SK-N-SH treated with all-trans-retinoic acid at 6 μM for 48 hours (cell line): ENCODE results near the gene ESRRA.

Experiments
- ATAC-seq: fragments of 200-7000 bp; cut with Tn5 transposase; 3 replicates; pipeline ENCODE4 v1.9.1; 2020; ENCODE audit warnings: mild to moderate bottlenecking, moderate library complexity
- ARNTL ChIP-seq: fragments of 450-650 bp; formaldehyde crosslinking; IDR thresholded peaks from 2 replicates; pipeline ENCODE4 v1.5.0; 2020; ENCODE audit warnings: low read depth, mild to moderate bottlenecking, moderate library complexity, borderline replicate concordance
- BACH2 ChIP-seq: fragments of 250-450 bp; sonication (Bioruptor Pico); IDR thresholded peaks from 2 replicates; pipeline ENCODE4 v1.9.0; 2021; ENCODE audit warnings: mild to moderate bottlenecking, borderline replicate concordance
- CREB5 ChIP-seq: fragments of 250-450 bp; sonication (Bioruptor Pico); IDR thresholded peaks from 2 replicates; pipeline ENCODE4 v1.5.1; 2020; ENCODE audit warnings: low read depth, mild to moderate bottlenecking, moderate library complexity
- CSDC2 ChIP-seq: fragments of 250-450 bp; sonication (Bioruptor Pico); IDR thresholded peaks from 2 replicates; pipeline ENCODE4 v1.5.0; 2020; ENCODE audit warnings: mild to moderate bottlenecking, moderate library complexity
- CSRNP3 ChIP-seq: fragments of 250-450 bp; sonication (Bioruptor Pico); IDR thresholded peaks from 2 replicates; pipeline ENCODE4 v1.5.1; 2021; ENCODE audit warnings: mild to moderate bottlenecking, moderate library complexity
- GLIS3 ChIP-seq: fragments of 250-450 bp; sonication (Bioruptor Pico); IDR thresholded peaks from 2 replicates; pipeline ENCODE4 v1.5.0; 2020; ENCODE audit warnings: mild to moderate bottlenecking, moderate library complexity
- ISL1 ChIP-seq: fragments of 250-450 bp; sonication (Bioruptor Pico); IDR thresholded peaks from 2 replicates; pipeline ENCODE4 v2.1.2; 2022; ENCODE audit warnings: mild to moderate bottlenecking, moderate library complexity
- OSR1 ChIP-seq: fragments of 250-450 bp; sonication (Bioruptor Pico); IDR thresholded peaks from 2 replicates; pipeline ENCODE4 v1.8.0; 2022; ENCODE audit warnings: moderate library complexity, mild to moderate bottlenecking, inconsistent platforms
- PPARA ChIP-seq: fragments of 250-450 bp; sonication (Bioruptor Pico); IDR thresholded peaks from 2 replicates; pipeline ENCODE4 v1.5.0; 2020; ENCODE audit warnings: mild to moderate bottlenecking, borderline replicate concordance
- RARB ChIP-seq: fragments of 250-450 bp; sonication (Bioruptor Pico); IDR thresholded peaks from 2 replicates; pipeline ENCODE4 v1.8.0; 2021; ENCODE audit warnings: mild to moderate bottlenecking, moderate library complexity
- SNAI2 ChIP-seq: fragments of 250-450 bp; sonication (Bioruptor Pico); IDR thresholded peaks from 2 replicates; pipeline ENCODE4 v1.5.0; 2020; ENCODE audit warnings: mild to moderate bottlenecking, moderate library complexity
- TCF4 ChIP-seq: fragments of 250-450 bp; sonication (Bioruptor Pico); IDR thresholded peaks from 2 replicates; pipeline ENCODE4 v1.8.0; 2021; ENCODE audit warnings: mild to moderate bottlenecking, moderate library complexity, borderline replicate concordance
- TOX ChIP-seq: fragments of 250-450 bp; sonication (Bioruptor Pico); IDR thresholded peaks from 2 replicates; pipeline ENCODE4 v1.8.0; 2021; ENCODE audit warnings: mild to moderate bottlenecking, moderate library complexity, borderline replicate concordance
- ZC3H10 ChIP-seq: fragments of 250-450 bp; sonication (Bioruptor Pico); IDR thresholded peaks from 2 replicates; pipeline ENCODE4 v1.5.1; 2021; ENCODE audit warnings: mild to moderate bottlenecking, moderate library complexity
- ZFP3 ChIP-seq: fragments of 250-450 bp; sonication (Bioruptor Pico); IDR thresholded peaks from 2 replicates; pipeline ENCODE4 v1.5.0; 2020; ENCODE audit warnings: mild to moderate bottlenecking, moderate library complexity
- ZFP30 ChIP-seq: fragments of 450-650 bp; formaldehyde crosslinking; IDR thresholded peaks from 2 replicates; pipeline ENCODE4 v1.5.0; 2022; ENCODE audit warnings: mild to moderate bottlenecking, moderate library complexity
- ZNF565 ChIP-seq: fragments of 450-650 bp; formaldehyde crosslinking; conservative IDR thresholded peaks from 2 replicates; pipeline ENCODE4 v1.5.0; 2020; ENCODE audit warnings: low read depth, mild to moderate bottlenecking, moderate library complexity
- ZNF70 ChIP-seq: fragments of 450-650 bp; formaldehyde crosslinking; IDR thresholded peaks from 2 replicates; pipeline ENCODE4 v1.5.0; 2020; ENCODE audit warnings: mild to moderate bottlenecking, moderate library complexity
- ZNF8 ChIP-seq: fragments of 450-650 bp; formaldehyde crosslinking; IDR thresholded peaks from 2 replicates; pipeline ENCODE4 v1.5.0; 2020; ENCODE audit warnings: mild to moderate bottlenecking, moderate library complexity
- TF ChIP-seq, protein P1 (sequence below): fragments of 250-450 bp; sonication (Bioruptor Pico); IDR thresholded peaks from 2 replicates; pipeline ENCODE4 v1.5.0; 2020; ENCODE audit warnings: mild to moderate bottlenecking, moderate library complexity
- TF ChIP-seq, protein P2 (sequence below): fragments of 250-450 bp; sonication (Bioruptor Pico); IDR thresholded peaks from 2 replicates; pipeline ENCODE4 v1.8.0; 2020; ENCODE audit warnings: mild to moderate bottlenecking, moderate library complexity, borderline replicate concordance
- TF ChIP-seq, protein P3 (sequence below): fragments of 250-450 bp; sonication (Bioruptor Pico); IDR thresholded peaks from 2 replicates; pipeline ENCODE4 v1.8.0; 2021; ENCODE audit warnings: low read depth, mild to moderate bottlenecking, moderate library complexity, borderline replicate concordance

ESRRA gene

GRCh38 chr11:64327375-64327774 lies 22.1 kb downstream of the ESRRA start:
- no peak for ATAC-seq
- TF ChIP-seq ARNTL (CRISPR knock-in tag) (no peak), SNAI2 (no peak)
- TF ChIP-seq, all 23 proteins: peak for 0

- ATAC-seq = no peak
- no peak for TF ChIP-seq ZC3H10
- TF ChIP-seq, protein P1, sequence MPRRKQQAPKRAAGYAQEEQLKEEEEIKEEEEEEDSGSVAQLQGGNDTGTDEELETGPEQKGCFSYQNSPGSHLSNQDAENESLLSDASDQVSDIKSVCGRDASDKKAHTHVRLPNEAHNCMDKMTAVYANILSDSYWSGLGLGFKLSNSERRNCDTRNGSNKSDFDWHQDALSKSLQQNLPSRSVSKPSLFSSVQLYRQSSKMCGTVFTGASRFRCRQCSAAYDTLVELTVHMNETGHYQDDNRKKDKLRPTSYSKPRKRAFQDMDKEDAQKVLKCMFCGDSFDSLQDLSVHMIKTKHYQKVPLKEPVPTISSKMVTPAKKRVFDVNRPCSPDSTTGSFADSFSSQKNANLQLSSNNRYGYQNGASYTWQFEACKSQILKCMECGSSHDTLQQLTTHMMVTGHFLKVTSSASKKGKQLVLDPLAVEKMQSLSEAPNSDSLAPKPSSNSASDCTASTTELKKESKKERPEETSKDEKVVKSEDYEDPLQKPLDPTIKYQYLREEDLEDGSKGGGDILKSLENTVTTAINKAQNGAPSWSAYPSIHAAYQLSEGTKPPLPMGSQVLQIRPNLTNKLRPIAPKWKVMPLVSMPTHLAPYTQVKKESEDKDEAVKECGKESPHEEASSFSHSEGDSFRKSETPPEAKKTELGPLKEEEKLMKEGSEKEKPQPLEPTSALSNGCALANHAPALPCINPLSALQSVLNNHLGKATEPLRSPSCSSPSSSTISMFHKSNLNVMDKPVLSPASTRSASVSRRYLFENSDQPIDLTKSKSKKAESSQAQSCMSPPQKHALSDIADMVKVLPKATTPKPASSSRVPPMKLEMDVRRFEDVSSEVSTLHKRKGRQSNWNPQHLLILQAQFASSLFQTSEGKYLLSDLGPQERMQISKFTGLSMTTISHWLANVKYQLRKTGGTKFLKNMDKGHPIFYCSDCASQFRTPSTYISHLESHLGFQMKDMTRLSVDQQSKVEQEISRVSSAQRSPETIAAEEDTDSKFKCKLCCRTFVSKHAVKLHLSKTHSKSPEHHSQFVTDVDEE (CRISPR knock-in tag) = no peak
- no peak for TF ChIP-seq ZNF565 (CRISPR knock-in tag)
- no peak for TF ChIP-seq ZFP30 (CRISPR knock-in tag)
- TF ChIP-seq ZNF8 = no peak
- TF ChIP-seq OSR1 = no peak
- no peak for TF ChIP-seq CSRNP3 (CRISPR knock-in tag)
- TF ChIP-seq ZNF70 (CRISPR knock-in tag) = no peak
- no peak for TF ChIP-seq PPARA (CRISPR knock-in tag)
Measured at GRCh38 chr11:64327993-64328392, 22.7 kb downstream of the ESRRA start.

DNA sequence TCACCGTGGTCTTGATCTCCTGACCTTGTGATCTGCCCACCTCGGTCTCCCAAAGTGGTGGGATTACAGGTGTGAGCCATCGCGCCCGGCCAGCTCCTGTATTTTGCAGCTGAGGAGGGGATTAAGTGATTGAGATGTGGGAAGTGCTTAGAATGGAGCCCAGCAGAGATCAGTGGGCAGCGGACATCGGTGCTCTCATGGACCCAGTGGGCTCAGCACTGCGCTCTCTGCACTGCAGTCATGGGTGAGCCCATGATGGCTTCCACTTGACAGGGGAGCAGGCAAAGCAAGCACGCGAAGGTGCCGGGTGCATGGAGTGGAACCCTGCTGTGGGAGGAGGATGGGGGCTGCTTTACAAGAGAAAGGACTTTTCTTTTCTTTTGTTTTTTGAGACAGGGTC lies 25.6 kb downstream of the ESRRA start:
- ATAC-seq = no peak
- no peak for TF ChIP-seq RARB (CRISPR knock-in tag)
- no peak for TF ChIP-seq ZC3H10
- TF ChIP-seq CREB5 = no peak
- no peak for TF ChIP-seq OSR1
- no peak for TF ChIP-seq ARNTL (CRISPR knock-in tag)
- no peak for TF ChIP-seq BACH2
- TF ChIP-seq CSRNP3 (CRISPR knock-in tag) = no peak
- TF ChIP-seq, protein P2, sequence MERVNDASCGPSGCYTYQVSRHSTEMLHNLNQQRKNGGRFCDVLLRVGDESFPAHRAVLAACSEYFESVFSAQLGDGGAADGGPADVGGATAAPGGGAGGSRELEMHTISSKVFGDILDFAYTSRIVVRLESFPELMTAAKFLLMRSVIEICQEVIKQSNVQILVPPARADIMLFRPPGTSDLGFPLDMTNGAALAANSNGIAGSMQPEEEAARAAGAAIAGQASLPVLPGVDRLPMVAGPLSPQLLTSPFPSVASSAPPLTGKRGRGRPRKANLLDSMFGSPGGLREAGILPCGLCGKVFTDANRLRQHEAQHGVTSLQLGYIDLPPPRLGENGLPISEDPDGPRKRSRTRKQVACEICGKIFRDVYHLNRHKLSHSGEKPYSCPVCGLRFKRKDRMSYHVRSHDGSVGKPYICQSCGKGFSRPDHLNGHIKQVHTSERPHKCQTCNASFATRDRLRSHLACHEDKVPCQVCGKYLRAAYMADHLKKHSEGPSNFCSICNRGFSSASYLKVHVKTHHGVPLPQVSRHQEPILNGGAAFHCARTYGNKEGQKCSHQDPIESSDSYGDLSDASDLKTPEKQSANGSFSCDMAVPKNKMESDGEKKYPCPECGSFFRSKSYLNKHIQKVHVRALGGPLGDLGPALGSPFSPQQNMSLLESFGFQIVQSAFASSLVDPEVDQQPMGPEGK = no peak
- no peak for TF ChIP-seq ZFP3 (CRISPR knock-in tag)
- TF ChIP-seq PPARA (CRISPR knock-in tag) = no peak
- no peak for TF ChIP-seq GLIS3
- TF ChIP-seq ISL1 = no peak
- TF ChIP-seq ZNF70 (CRISPR knock-in tag) = no peak
- TF ChIP-seq ZNF8 = no peak
- TF ChIP-seq SNAI2 = no peak

DNA sequence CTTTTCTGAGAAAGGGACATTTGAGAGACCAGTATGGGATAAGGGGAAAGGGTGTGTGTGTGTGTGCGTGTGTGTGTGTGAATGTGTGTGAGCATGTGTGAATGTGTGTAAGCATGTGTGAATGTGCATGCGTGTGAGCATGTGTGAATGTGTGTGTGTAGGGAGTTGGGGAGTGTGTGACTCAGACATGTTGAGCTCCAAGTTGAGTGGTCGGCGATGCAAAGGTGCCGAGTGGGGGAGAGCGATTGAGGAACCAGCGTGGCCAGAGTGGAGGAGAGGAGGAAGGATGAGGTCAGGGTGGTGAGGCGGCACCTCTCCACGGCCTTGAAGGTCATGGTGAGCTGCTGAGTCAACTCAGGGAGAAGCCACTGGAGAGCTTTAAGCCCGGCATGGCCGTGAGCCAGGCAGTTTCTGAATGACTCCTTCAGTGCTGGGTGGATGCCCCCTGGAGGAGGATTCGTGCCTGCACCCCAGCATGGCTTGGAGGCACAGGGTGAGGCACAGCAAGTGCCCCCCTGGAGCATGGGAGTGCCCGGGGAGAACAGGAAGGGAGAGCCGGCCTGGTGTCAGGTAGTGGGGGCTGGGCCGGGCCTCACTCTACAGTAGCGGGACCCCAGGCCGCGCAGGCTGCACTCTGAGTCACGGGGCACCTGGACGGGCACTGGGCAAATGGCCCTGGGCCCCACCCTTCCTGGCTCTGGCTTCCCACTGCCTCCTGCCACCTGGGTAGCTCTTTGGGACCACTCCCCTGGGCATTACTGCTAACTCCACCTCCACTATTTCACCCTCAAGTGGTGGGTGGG lies 26.4 kb downstream of the ESRRA start:
- peak; percentile 88 for ATAC-seq
- no peak for TF ChIP-seq PPARA (CRISPR knock-in tag)
- TF ChIP-seq ISL1 = no peak
- no peak for TF ChIP-seq OSR1
- TF ChIP-seq ZNF565 (CRISPR knock-in tag) = no peak
- TF ChIP-seq ZNF70 (CRISPR knock-in tag) = no peak
- TF ChIP-seq BACH2 = no peak
- TF ChIP-seq, protein P2 = no peak
- TF ChIP-seq ZFP30 (CRISPR knock-in tag) = no peak
- no peak for TF ChIP-seq TCF4 (CRISPR knock-in tag)
- TF ChIP-seq, protein P3, sequence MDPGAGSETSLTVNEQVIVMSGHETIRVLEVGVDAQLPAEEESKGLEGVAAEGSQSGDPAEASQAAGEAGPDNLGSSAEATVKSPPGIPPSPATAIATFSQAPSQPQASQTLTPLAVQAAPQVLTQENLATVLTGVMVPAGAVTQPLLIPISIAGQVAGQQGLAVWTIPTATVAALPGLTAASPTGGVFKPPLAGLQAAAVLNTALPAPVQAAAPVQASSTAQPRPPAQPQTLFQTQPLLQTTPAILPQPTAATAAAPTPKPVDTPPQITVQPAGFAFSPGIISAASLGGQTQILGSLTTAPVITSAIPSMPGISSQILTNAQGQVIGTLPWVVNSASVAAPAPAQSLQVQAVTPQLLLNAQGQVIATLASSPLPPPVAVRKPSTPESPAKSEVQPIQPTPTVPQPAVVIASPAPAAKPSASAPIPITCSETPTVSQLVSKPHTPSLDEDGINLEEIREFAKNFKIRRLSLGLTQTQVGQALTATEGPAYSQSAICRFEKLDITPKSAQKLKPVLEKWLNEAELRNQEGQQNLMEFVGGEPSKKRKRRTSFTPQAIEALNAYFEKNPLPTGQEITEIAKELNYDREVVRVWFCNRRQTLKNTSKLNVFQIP (CRISPR knock-in tag) = no peak
- TF ChIP-seq TOX (CRISPR knock-in tag) = no peak
- no peak for TF ChIP-seq ZNF8
- no peak for TF ChIP-seq CSDC2
